ENCODE results near the gene RNF148. TPM values are rescaled to one million over a fixed set of nuclear protein-coding genes. Genes with fewer than 3 reads are reported as not detected.

RNF148 gene
- total and polyA plus RNA-seq, 9 of the 15 experiments (the other 6 are each of a cell fraction or from before 2014, with no cell fraction given) = not detected

DNA sequence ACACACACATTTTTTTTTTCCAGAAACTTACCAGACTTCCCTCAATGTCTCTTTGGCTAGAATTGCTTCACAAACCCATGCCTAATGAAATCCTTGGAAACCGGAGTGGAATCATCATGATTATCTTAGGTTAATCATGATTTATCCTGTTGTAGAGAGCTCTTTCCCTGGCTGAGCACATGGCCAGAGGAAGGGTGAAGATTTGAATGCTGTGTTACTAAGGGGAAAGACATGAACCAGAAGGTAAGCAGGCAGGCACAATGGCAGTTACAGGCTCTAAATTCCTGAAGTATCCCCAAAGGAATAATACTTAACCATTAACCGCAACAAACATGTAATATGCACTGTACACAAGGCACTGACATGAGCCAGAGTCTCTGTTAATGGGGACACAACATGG, 4.1 kb upstream of the RNF148 start:
- H3K4me2 ChIP-seq (ENCODE audit: insufficient read depth, low read length) = no peak overlapping the region
- no peak overlapping the region for H3K27ac ChIP-seq (ENCODE audit: extremely low read depth, low read depth, low read length)
- BruUV-seq (replicated peaks) = no TSS peak
- no peaks in the 10 kb centered on the region for H4K20me1 ChIP-seq (replicated peaks; ENCODE audit: control insufficient read depth, insufficient read depth, low read length)
- no peaks in the 10 kb centered on the region for H3K36me3 ChIP-seq (ENCODE audit: control insufficient read depth, insufficient read depth, low read length)
- POLR2A ChIA-PET = no interaction called here
- H3K9me3 ChIP-seq (replicated peaks; ENCODE audit: control insufficient read depth, insufficient read depth, low read depth, low read length) = peaks cover 2% of the 10 kb centered on the region
- no peak overlapping the region for H2AFZ ChIP-seq (ENCODE audit: low read depth, low read length)
- H3K9me1 ChIP-seq (ENCODE audit: control insufficient read depth, insufficient read depth, low read length) = no peaks in the 10 kb centered on the region
- in situ Hi-C loops (cut with MboI) (no loop called here), intact Hi-C loops (cut with micrococcal nuclease) (no loop called here)
- no peaks in the 10 kb centered on the region for H3K4me1 ChIP-seq (replicated peaks in 1 of 2; ENCODE audit: control insufficient read depth in 2 of 2, insufficient read depth in 2 of 2, low read length in 2 of 2)
- ATAC-seq (no peak), DNase-seq (ENCODE audit: extremely low read depth in 1 of 4, low spot score in 3 of 4) (no peak), FAIRE-seq (no peak)
- no peak overlapping the region for H3K9ac ChIP-seq (ENCODE audit: insufficient read depth in 1 of 2, low read depth in 2 of 2, low read length in 2 of 2)
- CTCF ChIA-PET (ENCODE audit: low intra/inter-chr PET ratio) = no interaction called here
- no peak overlapping the region for H3K4me3 ChIP-seq
- no peaks in the 10 kb centered on the region for H3K79me2 ChIP-seq (ENCODE audit: control insufficient read depth, insufficient read depth, low read length)
- TF ChIP-seq NONO (IDR thresholded peaks at IDR 0.05; ENCODE audit: low read depth in 2 of 2, low read length in 1 of 2) (no peak), ZNF445 (CRISPR knock-in tag; IDR thresholded peaks at IDR 0.05; ENCODE audit: low read depth) (no peak), ZEB2 (IDR thresholded peaks at IDR 0.05) (no peak), ZNF644 (tag; IDR thresholded peaks at IDR 0.05; ENCODE audit: low read depth) (no peak), RBM14 (IDR thresholded peaks at IDR 0.05; ENCODE audit: borderline replicate concordance, insufficient read depth, low read depth, low read length) (no peak), HES1 (IDR thresholded peaks at IDR 0.05; ENCODE audit: low read depth) (no peak), CBFB (CRISPR knock-in tag; IDR thresholded peaks at IDR 0.05) (no peak), NFIX (CRISPR knock-in tag; IDR thresholded peaks at IDR 0.05; ENCODE audit: low read depth) (no peak)
- TF ChIP-seq, protein P1, sequence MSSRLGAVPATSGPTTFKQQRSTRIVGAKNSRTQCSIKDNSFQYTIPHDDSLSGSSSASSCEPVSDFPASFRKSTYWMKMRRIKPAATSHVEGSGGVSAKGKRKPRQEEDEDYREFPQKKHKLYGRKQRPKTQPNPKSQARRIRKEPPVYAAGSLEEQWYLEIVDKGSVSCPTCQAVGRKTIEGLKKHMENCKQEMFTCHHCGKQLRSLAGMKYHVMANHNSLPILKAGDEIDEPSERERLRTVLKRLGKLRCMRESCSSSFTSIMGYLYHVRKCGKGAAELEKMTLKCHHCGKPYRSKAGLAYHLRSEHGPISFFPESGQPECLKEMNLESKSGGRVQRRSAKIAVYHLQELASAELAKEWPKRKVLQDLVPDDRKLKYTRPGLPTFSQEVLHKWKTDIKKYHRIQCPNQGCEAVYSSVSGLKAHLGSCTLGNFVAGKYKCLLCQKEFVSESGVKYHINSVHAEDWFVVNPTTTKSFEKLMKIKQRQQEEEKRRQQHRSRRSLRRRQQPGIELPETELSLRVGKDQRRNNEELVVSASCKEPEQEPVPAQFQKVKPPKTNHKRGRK (tag; IDR thresholded peaks at IDR 0.05) = no peak
- TF ChIP-seq, protein P2, sequence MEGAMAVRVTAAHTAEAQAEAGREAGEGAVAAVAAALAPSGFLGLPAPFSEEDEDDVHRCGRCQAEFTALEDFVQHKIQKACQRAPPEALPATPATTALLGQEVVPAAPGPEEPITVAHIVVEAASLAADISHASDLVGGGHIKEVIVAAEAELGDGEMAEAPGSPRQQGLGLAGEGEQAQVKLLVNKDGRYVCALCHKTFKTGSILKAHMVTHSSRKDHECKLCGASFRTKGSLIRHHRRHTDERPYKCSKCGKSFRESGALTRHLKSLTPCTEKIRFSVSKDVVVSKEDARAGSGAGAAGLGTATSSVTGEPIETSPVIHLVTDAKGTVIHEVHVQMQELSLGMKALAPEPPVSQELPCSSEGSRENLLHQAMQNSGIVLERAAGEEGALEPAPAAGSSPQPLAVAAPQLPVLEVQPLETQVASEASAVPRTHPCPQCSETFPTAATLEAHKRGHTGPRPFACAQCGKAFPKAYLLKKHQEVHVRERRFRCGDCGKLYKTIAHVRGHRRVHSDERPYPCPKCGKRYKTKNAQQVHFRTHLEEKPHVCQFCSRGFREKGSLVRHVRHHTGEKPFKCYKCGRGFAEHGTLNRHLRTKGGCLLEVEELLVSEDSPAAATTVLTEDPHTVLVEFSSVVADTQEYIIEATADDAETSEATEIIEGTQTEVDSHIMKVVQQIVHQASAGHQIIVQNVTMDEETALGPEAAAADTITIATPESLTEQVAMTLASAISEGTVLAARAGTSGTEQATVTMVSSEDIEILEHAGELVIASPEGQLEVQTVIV (CRISPR knock-in tag; IDR thresholded peaks at IDR 0.05; ENCODE audit: borderline replicate concordance) = no peak
- 4% methylated on average over 2 of the region's 2 CpGs for WGBS (ENCODE audit: insufficient coverage, low coverage, missing lambda C conversion rate)
- H3K27me3 ChIP-seq (ENCODE audit: control insufficient read depth in 2 of 2, insufficient read depth in 2 of 2, low read length in 2 of 2) = no peaks in the 10 kb centered on the region
